Suprapubic skin (tissue), 4 donors: Measurements from ENCODE around the gene CADPS.

Experiments used
- EP300 ChIP-seq: sonication (generic); formaldehyde crosslinking; IDR thresholded peaks from one replicate; pipeline ENCODE4 v1.6.1; 2017; ENCODE audit warnings: antibody characterized with exemption
- POLR2A ChIP-seq, 2 donors: fragments of 450-650 bp; IDR thresholded peaks; one replicate each; pipeline ENCODE4 v1.6.1; 2017; ENCODE audit warnings: antibody characterized with exemption in 2 of 2, mild to moderate bottlenecking in 2 of 2, moderate library complexity in 2 of 2
- POLR2AphosphoS5 ChIP-seq, 3 donors: sonication (generic); formaldehyde crosslinking; IDR thresholded peaks; one replicate each; pipeline ENCODE4 v1.6.1; 2017; ENCODE audit warnings: antibody characterized with exemption in 3 of 3
- TF ChIP-seq, protein P1 (sequence below), 2 donors: fragments of 200-600 bp in 1 of 2; fragments of 450-650 bp in 1 of 2; sonication (generic) in 1 of 2; IDR thresholded peaks; one replicate each; pipeline ENCODE4 v1.5.1; 2016 to 2019; ENCODE audit warnings: antibody characterized with exemption in 2 of 2, mild to moderate bottlenecking in 1 of 2, moderate library complexity in 1 of 2

- TF ChIP-seq EP300 (no peak), POLR2AphosphoS5 (IDR thresholded peaks at IDR 0.05) (no peak), POLR2A (IDR thresholded peaks at IDR 0.05) (no peak)
- TF ChIP-seq, protein P1, sequence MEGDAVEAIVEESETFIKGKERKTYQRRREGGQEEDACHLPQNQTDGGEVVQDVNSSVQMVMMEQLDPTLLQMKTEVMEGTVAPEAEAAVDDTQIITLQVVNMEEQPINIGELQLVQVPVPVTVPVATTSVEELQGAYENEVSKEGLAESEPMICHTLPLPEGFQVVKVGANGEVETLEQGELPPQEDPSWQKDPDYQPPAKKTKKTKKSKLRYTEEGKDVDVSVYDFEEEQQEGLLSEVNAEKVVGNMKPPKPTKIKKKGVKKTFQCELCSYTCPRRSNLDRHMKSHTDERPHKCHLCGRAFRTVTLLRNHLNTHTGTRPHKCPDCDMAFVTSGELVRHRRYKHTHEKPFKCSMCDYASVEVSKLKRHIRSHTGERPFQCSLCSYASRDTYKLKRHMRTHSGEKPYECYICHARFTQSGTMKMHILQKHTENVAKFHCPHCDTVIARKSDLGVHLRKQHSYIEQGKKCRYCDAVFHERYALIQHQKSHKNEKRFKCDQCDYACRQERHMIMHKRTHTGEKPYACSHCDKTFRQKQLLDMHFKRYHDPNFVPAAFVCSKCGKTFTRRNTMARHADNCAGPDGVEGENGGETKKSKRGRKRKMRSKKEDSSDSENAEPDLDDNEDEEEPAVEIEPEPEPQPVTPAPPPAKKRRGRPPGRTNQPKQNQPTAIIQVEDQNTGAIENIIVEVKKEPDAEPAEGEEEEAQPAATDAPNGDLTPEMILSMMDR (IDR thresholded peaks at IDR 0.05) = no peak
These were observed 395.9 kb downstream of the CADPS start for GRCh38 chr3:62479326-62479725.
